Activated T-helper 1 cell treated with anti-CD3 and anti-CD28 coated beads, Interleukin-12 subunit alpha, Interleukin-12 subunit beta, Interleukin-2, Interleukin-4 antibody, amounts not matched to agents 30 ng/mL and 10 ng/mL and 1 ng/mL, durations not matched to agents 14 hours and 24 hours and 36 hours (primary cell): ENCODE measurements around the gene MLXIP. TPM values are rescaled to one million over a fixed set of nuclear protein-coding genes. Genes with fewer than 3 reads are reported as not detected.
A peak's percentile ranks its signal among the peaks of the same experiment; 100 is the strongest.
"Not testable (repeated sequence)": the region's sequence is repeated elsewhere in the genome, so short reads cannot be mapped to it uniquely, and the experiment has no call there.

Experiments used
- DNase-seq: peaks from one replicate; pipeline ENCODE4 v3.0.0; 2021; ENCODE audit warnings: low spot score
- H3K27ac Mint-ChIP-seq: one replicate; pipeline ENCODE4 v1.8.0; 2021; ENCODE audit warnings: mild to moderate bottlenecking, mixed read lengths
- H3K27me3 Mint-ChIP-seq: one replicate; pipeline ENCODE4 v1.8.0; 2022; ENCODE audit warnings: mild to moderate bottlenecking, moderate library complexity, mixed read lengths; ENCODE audit not compliant: insufficient read depth
- H3K36me3 Mint-ChIP-seq: one replicate; pipeline ENCODE4 v1.8.0; 2021; ENCODE audit warnings: low read depth, mixed read lengths
- H3K4me1 Mint-ChIP-seq: one replicate; pipeline ENCODE4 v1.8.0; 2021; ENCODE audit warnings: low read depth, mixed read lengths
- H3K4me3 Mint-ChIP-seq: one replicate; pipeline ENCODE4 v1.8.0; 2021; ENCODE audit warnings: mild to moderate bottlenecking, moderate library complexity, mixed read lengths
- H3K9me3 Mint-ChIP-seq: one replicate; pipeline ENCODE4 v1.8.0; 2021; ENCODE audit warnings: mixed read lengths
- intact Hi-C: fragments of 100-400 bp; cut with micrococcal nuclease; formaldehyde crosslinking; loops from one replicate; pipeline ENCODE4 v1.15.1; 2024
- total RNA-seq: library from RNA; stranded (reverse); gene quantifications from 2 replicates; pipeline ENCODE4 v1.2.3, GENCODE V29; 2022

The MLXIP gene
- total RNA-seq, 1 donor from 2014 or later, result 62.1 TPM

- intact Hi-C loops, H3K27me3 Mint-ChIP-seq, H3K36me3 Mint-ChIP-seq, H3K9me3 Mint-ChIP-seq, DNase-seq, H3K4me3 Mint-ChIP-seq: not testable (repeated sequence)
- Mint-ChIP-seq H3K27ac (peak overlapping the region; percentile 31), H3K4me1 (peaks cover 22% of the 10 kb centered on the region)
Measured at GRCh38 chr12:122121341-122121740, 42.8 kb downstream of the MLXIP start.

DNA sequence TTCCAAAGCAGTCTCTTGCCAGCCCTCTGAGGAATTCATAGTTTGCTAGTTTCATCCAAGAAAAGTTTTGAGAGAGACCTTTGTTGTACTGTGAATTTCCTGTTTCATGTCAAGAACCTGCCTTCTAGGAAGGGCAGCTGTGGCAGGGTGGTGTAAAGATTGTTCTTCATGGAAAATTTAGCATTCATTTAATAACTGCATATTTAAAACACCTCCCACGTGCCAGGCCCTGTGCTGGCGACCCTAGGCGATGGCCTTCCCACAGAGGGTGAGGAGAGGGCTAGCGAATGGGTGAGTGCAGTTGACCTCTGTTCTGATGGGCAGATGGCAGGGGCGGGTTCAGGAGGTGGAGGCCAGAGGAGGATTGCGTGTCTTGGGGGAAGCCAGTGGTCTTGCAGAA lies 43.2 kb downstream of the MLXIP start:
- no peak overlapping the region for H3K4me3 Mint-ChIP-seq

DNA sequence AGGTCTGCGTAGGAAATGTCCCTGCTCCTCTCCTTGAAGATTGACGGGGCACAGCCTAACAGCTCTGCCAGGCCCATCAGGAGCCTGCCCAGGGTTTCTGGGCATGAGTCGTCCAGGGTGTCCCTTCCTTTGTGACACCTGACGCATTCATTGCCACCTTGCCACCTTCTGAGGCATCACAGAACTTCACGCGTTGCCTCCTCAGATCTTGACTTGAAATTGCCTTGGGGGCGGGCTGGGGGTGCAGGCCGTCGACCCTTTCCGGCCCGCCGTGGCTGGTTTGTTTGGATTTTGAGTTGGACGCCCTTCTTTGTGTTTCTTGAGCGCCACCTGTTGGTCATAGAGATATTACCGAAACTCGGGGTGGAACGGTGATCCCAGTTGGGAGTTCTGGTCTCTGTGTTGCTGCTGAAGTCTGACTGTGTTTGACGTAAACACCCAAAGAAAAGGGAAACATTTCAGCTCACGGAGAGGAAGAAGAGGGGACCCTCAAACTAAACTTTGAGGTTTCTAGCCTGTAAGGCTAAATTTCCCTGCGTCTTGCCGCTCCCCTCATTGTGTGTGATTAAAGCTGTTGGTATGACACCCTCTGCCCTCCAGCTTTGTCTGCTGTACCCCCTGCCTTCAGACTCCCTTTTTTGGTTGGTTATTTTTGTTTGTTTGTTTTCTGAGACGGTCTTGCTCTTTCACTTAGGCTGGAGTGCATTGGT lies 44.6 kb downstream of the MLXIP start:
- H3K9me3 Mint-ChIP-seq, result no peaks in the 10 kb centered on the region
- H3K4me3 Mint-ChIP-seq, result no peak overlapping the region
- intact Hi-C loops, result loop anchor here (1.0 to 2.0 kb wide), 4 partner anchors 40 to 69 kb away; partner anchors contain the start of gene MLXIP
- H3K4me1 Mint-ChIP-seq, result peaks cover 22% of the 10 kb centered on the region
- peak; percentile 61 for DNase-seq
- H3K36me3 Mint-ChIP-seq, result no peaks in the 10 kb centered on the region
- H3K27me3 Mint-ChIP-seq, result no peaks in the 10 kb centered on the region
- peak overlapping the region; percentile 21 for H3K27ac Mint-ChIP-seq

More for the DNA sequence above, 43.2 kb downstream of the MLXIP start:
- DNase-seq, result no peak
- H3K36me3 Mint-ChIP-seq, result no peaks in the 10 kb centered on the region
- intact Hi-C loops, result loop anchor here (2.0 kb wide), 2 partner anchors 43 to 69 kb away; partner anchors contain the start of gene MLXIP
- no peaks in the 10 kb centered on the region for H3K9me3 Mint-ChIP-seq
- H3K27ac Mint-ChIP-seq, result peak overlapping the region; percentile 31
- no peaks in the 10 kb centered on the region for H3K27me3 Mint-ChIP-seq
- H3K4me1 Mint-ChIP-seq, result peaks cover 22% of the 10 kb centered on the region

DNA sequence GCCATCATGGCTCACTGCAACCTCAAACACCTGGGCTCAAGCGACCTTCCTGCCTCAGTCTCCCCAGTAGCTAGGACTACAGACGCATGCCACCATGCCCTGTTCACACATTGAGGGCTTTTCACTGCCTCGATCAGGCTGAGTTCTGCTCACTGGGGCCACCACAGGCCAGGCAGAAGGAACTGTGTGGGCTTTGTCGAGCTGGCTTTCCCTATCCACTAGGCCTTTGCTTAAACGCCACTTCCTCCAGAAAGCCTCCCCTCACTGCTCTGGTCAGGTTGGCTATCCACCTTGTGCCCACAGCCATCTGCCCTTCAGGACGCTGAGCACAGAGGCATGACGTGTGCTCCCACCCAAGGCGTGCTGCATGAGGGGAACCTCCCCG lies 45.2 kb downstream of the MLXIP start:
- Mint-ChIP-seq H3K9me3 (no peaks in the 10 kb centered on the region), H3K4me1 (peaks cover 22% of the 10 kb centered on the region), H3K27ac (peak overlapping the region; percentile 21), H3K36me3 (no peaks in the 10 kb centered on the region), H3K27me3 (no peaks in the 10 kb centered on the region), H3K4me3 (no peak overlapping the region)
- no peak for DNase-seq
- intact Hi-C loops, result loop anchor here (1.0 to 2.0 kb wide), 4 partner anchors 40 to 69 kb away; partner anchors contain the start of gene MLXIP

DNA sequence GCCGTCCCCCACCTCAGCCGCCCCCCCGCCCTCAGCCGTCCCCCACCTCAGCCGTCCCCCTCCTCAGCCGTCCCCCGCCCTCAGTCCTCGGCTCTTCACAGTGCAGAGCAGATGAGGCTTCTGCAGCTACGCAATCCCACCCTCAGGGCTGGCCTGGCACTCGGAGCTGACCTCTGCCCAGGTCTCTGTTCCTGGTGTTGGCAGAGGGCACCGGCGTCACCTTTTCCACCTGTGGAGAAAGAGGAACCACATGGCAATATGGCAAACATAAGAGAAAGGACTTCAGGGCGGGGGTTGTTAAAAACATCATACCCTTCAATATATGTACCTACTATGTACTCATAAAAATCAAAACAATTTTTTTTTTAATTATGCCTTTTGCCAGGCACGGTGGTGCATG lies 45.8 kb downstream of the MLXIP start:
- no peaks in the 10 kb centered on the region for H3K27me3 Mint-ChIP-seq
- H3K36me3 Mint-ChIP-seq, result peaks cover 3% of the 10 kb centered on the region
- H3K4me1 Mint-ChIP-seq, result peaks cover 22% of the 10 kb centered on the region
- no peak for DNase-seq
- no peak overlapping the region for H3K4me3 Mint-ChIP-seq
- intact Hi-C loops, result no loop called here
- no peak overlapping the region for H3K27ac Mint-ChIP-seq
- no peaks in the 10 kb centered on the region for H3K9me3 Mint-ChIP-seq

DNA sequence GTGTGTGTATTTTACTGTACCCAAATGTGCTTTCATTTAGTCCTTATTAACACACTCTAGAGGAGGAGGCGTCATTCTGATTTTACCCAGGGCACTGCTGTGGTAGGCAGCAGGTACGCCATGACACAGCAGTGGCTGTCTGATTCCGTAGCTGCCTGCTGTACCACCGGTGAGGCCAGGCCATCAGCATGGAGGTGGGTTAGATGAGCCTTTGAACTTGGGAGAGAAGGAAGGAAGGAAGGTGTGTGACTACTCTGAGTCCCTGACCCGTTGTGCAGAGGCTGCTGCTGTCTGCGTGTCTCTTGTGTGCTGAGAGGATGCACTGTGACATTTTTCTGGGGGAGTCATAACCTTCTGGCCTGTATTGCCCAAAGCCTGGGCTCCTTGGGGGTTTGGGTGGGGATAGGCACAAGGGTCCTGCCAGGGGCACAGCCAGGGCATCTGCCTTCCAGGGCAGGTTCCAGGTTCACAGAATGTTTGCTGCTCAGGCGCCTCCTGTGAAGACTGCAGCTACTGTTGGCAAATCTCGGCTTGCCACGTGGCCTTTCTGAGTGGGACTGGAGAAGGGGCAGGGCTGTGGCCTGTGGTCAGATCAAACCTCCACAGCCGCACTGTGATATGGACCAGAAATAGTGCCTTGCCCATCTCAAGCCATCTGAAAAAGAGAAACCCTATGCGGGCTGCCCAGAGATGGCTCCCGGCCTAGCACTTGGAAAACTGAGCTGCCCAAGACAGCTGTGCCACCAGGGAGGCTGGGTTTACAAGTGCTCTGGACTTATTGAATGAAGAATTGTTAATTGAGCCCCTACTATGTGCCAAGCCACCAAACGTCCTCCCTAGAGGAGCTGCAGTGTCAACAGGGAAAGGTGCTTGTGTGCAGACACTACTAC lies 47.1 kb downstream of the MLXIP start:
- DNase-seq, result no peak
- H3K36me3 Mint-ChIP-seq, result peaks cover 6% of the 10 kb centered on the region
- no peak overlapping the region for H3K4me3 Mint-ChIP-seq
- intact Hi-C loops, result no loop called here
- peaks cover 22% of the 10 kb centered on the region for H3K4me1 Mint-ChIP-seq
- H3K9me3 Mint-ChIP-seq, result no peaks in the 10 kb centered on the region
- no peaks in the 10 kb centered on the region for H3K27me3 Mint-ChIP-seq
- H3K27ac Mint-ChIP-seq, result peak overlapping the region; percentile 75

DNA sequence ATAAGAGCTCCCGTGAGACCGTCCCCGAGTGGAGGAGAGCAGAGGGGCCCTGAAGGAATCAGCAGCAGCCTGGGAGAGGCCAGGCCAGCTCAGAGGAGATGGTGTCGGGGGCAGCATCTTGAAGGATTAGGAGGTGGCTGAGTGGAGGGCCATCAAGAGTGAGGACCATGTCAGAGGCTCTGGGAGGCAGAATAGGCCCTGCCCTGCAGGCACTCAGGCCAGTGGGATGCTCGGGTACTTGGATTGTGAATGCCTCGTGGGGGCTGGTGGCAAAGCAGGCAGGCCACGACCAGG lies 47.7 kb downstream of the MLXIP start:
- peaks cover 8% of the 10 kb centered on the region for H3K36me3 Mint-ChIP-seq
- no peaks in the 10 kb centered on the region for H3K27me3 Mint-ChIP-seq
- no peaks in the 10 kb centered on the region for H3K9me3 Mint-ChIP-seq
- intact Hi-C loops, result no loop called here
- peaks cover 22% of the 10 kb centered on the region for H3K4me1 Mint-ChIP-seq
- H3K4me3 Mint-ChIP-seq, result no peak overlapping the region
- DNase-seq, result no peak
- H3K27ac Mint-ChIP-seq, result peak overlapping the region; percentile 75

- H3K9me3 Mint-ChIP-seq, result no peaks in the 10 kb centered on the region
- no peak overlapping the region for H3K27ac Mint-ChIP-seq
- H3K4me3 Mint-ChIP-seq, result no peak overlapping the region
- H3K36me3 Mint-ChIP-seq, result peaks cover 8% of the 10 kb centered on the region
- H3K4me1 Mint-ChIP-seq, result peaks cover 15% of the 10 kb centered on the region
- intact Hi-C loops, result no loop called here
- no peaks in the 10 kb centered on the region for H3K27me3 Mint-ChIP-seq
- DNase-seq, result no peak
Measured at GRCh38 chr12:122126713-122127597, 48.4 kb downstream of the MLXIP start.

GRCh38 chr12:122127839-122128238 lies 49.3 kb downstream of the MLXIP start:
- H3K27me3 Mint-ChIP-seq, result no peaks in the 10 kb centered on the region
- H3K9me3 Mint-ChIP-seq, result no peaks in the 10 kb centered on the region
- H3K4me1 Mint-ChIP-seq, result peaks cover 14% of the 10 kb centered on the region
- H3K27ac Mint-ChIP-seq, result no peak overlapping the region
- no peak for DNase-seq
- H3K4me3 Mint-ChIP-seq, result no peak overlapping the region
- intact Hi-C loops, result no loop called here
- peaks cover 10% of the 10 kb centered on the region for H3K36me3 Mint-ChIP-seq

GRCh38 chr12:122128481-122128880 lies 49.9 kb downstream of the MLXIP start:
- H3K36me3 Mint-ChIP-seq, result peaks cover 13% of the 10 kb centered on the region
- intact Hi-C loops, result no loop called here
- H3K4me1 Mint-ChIP-seq, result peaks cover 7% of the 10 kb centered on the region

DNA sequence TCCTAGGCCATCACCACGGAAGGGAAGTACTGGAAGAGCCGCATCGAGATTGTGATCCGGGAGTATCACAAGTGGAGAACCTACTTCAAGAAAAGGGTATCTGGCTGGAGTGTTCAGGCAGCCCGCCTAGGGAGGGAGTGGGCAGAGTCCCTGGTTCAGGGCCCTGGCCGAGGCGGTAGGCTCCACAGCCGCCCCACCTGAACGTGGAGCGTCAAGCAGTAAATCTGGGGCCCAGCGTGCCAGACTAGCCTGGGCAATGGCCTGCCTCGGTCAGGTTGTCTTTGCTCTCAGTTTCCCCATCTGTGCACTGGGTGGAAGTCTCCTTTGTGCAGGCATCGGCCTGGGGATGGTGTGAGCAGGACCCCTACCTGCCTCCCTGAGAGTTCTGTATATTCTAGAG lies 50.6 kb downstream of the MLXIP start:
- H3K4me3 Mint-ChIP-seq, result no peak overlapping the region
- H3K27ac Mint-ChIP-seq, result no peak overlapping the region
- no peaks in the 10 kb centered on the region for H3K27me3 Mint-ChIP-seq
- no peak for DNase-seq
- H3K4me1 Mint-ChIP-seq, result peaks cover 4% of the 10 kb centered on the region
- intact Hi-C loops, result no loop called here
- peaks cover 14% of the 10 kb centered on the region for H3K36me3 Mint-ChIP-seq
- no peaks in the 10 kb centered on the region for H3K9me3 Mint-ChIP-seq

More at GRCh38 chr12:122128481-122128880, 49.9 kb downstream of the MLXIP start:
- H3K27me3 Mint-ChIP-seq, result no peaks in the 10 kb centered on the region
- DNase-seq, result no peak
- no peak overlapping the region for H3K27ac Mint-ChIP-seq
- H3K4me3 Mint-ChIP-seq, result no peak overlapping the region
- H3K9me3 Mint-ChIP-seq, result no peaks in the 10 kb centered on the region

DNA sequence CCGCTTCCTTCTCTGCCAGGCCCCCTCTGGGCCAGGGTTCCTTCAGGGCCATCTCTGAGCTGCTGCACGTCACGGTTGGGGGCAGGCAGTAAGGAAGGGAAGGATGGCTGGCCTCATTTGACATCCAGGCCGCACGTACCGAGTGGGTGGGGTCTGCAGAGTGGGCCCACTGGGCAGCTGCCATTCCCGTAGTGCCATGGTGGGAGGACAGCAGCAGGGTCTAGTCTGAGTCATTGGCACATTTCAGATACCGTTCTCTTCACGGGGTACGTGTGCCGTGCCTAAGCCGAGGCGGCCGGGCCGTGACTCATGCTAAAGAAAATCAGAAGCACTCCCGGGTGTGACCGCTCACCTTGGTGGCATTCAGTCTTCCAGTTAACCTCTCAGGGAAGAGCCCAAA lies 51.6 kb downstream of the MLXIP start:
- Mint-ChIP-seq H3K4me1 (peaks cover 4% of the 10 kb centered on the region), H3K27me3 (no peaks in the 10 kb centered on the region), H3K27ac (no peak overlapping the region), H3K9me3 (no peaks in the 10 kb centered on the region), H3K36me3 (peaks cover 17% of the 10 kb centered on the region), H3K4me3 (no peak overlapping the region)
- intact Hi-C loops, result loop anchor here (2.0 kb wide), 2 partner anchors 75 to 227 kb away; no protein-coding TSS in a partner anchor
- no peak for DNase-seq
